Amygdala (tissue), 56 donors: Measurements from ENCODE around the gene IRAK1.

Source experiments
- DNase-seq, 56 donors: peaks; one replicate each; lab custom pipeline; 2025; lab: John Stamatoyannopoulos, UW

Gene IRAK1

DNA sequence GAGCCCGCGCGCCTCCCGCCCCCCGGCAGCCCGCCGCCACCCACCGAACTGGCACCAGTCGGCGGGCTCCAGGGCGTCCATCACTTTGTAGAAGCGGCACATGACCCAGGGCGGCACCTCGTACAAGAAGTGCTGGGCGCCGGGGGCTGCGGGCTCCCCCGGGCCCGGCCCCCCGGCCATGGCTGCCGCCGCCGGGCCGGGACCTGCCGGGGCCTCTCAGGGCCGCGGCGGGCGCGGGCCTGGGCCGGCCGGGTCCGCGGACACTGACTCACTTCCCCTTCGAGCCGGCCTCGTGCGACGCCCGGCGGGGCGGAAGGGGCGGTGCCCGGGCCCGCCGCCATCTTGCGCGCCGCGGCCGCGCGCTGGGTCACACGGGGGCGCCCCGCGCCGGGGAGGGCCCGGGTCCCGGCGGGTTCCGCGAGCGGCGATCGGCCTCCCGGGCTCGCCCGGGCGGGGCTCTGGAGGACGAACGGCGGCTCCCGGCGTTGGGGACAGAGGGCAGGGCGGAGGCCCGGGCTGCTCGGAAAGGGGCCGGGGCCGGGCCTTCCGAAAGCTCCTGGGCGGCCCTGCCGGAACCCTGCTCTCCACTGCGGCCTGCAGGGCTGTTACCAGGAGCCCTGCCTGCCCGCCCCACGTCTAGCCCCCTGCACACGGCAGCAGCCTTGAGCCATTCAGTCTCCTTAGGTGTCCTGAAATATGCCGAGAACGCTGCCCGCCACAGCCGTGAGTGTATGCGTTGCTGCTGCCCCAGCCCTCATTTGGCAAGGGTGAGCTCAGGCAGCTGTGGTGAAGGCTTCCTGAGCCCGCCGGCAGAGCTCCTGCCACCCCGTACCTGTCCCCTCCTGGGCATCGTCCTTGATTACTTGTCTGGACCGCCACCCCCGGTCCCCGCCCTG, at the start of gene IRAK1:
IRAK1 (minus strand) TSS at position 270 of the 896 bp plus-strand sequence; CDS start at position 180, 90 bp downstream.
- DNase-seq = peak in 23 of 56 donors; percentile 3 to 65 (median 20)

DNA sequence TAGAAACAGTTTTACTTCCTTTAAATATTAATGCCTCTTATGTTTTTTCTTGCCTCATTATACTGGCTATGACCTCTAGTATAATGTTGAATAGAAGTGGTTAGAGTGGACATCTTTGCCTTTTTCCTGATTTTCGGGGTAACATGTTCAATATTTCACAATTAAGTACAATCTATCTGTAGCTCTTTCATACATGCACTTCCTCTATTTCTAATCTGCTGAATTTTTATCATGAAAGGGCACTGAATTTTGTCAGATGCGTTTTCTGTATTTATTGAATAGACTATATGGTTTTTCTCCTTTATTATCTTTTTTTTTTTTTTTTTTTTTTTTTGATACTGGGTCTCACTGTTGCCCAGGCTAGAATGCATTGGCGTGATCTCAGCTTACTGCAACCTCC, 48.9 kb upstream of the IRAK1 start:
- no peak for DNase-seq

DNA sequence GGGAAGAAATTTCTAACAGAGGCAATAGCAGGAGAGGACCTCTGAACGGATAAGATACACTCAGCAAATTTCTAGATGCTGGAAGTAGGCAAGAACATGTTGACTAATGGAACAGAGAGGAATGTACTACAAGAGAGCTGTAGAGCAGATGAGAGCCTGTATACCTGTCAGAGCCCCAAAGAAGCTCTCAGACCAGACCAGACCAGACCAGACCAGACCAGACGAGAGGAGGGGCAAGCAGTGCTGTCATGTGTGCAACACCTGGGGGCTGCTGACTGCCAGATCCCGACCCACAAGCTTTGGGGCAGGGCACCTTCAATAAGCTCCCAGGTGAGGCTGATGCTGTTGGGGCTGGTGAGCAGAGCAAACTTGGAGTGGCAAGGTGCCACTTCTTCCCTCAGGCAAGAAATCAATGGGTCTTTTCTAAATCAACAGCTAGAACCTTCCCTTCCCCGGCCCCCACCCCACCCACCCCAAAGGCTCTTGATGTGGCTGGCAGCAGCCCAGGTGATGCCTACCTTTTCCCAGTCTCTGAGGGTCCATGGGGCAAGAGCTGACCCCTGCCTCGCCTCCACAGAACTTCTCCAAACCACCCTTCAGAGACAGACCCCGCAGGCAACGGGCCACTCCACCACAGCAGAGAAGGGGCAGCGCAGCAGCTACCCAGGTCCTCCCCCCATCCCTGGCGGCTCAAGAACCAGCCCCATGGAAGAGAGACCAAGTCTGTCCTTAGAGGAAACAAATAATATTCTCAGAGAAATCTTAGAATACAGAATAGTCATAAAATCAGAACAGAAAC, 45.1 kb upstream of the IRAK1 start:
- no peak for DNase-seq

DNA sequence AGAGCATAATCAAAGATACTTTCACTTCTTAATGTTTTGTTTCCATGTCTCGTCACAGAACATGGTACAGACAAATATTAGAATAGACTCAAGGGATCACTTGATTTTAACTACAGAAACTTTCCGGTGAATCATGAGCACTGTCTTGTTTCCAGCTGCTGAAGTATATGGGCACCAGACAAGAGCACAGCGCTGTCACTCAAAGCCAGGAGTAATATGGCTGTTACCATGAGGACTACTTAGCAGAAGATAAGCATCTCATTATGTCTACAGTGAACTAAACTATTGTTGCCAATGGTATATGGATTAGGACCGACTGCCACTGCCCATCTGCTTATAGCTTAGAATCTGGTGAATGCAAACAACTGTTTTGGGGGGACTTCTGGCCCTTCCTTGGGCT, 43.5 kb upstream of the IRAK1 start:
- no peak for DNase-seq

DNA sequence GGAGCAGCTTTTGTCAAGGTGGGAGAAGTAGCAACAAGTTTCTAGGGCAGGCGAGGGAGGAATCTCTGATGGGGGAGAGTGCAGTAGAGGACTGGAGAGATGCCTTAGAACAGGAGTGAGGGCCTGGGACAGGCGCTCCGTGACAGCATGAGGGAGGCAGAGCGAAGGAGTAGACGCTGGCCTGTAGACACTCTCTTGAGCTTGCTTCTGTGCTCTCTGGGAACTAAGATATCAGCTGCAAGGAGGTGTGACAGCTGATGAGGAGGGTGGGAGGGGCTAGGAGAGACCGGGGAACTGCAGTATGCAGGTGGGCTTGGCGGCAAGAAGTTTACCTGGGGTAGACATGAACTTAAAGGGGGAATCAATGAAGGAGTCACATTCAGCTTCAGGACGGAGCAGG, 42.1 kb upstream of the IRAK1 start:
- DNase-seq = no peak

DNA sequence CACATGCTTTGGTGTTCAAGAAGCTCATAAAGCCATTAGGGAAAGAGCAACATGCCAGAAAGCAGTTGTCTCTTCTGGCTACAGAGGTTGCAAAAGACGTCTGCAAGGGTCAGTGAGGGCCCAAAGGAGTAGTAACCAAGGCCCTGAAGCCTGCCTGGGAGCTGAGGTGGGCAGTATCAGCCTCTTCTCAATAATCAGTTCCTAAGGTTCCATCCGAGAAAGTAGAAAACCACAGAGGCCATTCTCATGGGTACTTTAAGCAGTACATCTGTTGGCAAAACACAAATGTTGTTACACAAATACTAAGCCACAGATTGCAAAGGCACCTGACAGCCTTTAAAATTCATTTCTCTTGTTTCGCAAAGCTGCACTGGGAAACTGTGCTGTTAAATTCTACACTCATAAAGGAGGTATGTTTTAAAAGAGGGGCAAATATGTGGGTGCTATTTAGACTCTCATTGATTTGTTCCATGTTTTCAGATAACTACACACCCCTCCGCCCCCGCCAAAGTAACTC, 40.1 kb upstream of the IRAK1 start:
- no peak for DNase-seq

DNA sequence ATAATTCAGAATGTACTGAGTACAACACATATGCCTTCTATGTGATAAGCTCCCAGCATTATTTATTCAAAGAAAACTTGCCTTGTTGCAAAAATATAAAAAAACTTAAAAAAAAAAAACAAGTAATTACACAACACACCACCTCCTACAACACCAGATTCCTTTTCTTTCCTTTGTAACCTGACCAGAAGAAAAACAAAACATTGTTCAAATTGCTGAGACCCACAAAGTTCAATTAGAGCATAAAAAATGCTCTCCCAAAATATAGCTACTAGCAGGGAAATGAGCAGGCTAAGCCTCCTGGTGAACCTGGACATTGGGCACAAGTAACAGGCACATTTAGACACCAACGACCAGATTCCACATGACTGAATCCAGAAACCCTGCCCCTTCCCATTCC, 39.5 kb upstream of the IRAK1 start:
- no peak for DNase-seq

DNA sequence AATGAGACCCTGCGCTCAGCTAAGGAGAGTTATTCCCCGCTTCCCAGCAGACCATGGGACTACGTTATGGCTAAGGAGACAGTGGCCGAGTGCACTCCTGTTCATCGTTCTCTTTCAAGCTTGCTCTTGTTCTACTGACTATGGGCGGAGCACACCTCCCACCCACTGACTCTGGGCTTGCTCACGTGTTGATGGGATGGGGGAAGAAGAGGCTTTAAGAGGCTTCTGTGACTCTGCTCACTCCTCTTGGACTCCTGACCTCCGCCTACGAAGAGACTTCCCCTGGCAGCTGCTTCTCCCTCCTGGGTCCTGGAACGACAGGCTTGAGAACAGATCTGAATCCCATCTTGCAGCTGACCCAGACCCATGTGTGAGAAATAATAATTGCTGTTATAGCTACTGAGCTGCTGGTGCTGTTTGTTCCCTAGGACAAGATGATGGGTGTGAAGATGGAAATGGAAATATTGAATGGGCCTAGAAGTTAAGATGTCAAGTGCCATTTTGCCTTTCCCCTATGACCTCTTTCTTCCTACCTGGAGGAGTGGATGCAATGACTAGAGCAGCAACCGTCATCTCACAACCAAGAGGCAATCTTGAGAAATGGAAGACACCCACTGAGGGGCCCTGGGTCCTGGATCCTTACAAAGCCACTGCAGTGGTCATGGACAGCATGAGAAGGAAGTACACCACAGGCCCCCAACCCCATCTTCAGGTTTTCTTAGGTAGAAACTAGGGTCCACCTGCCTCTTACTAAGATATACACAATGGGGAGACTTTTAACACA, 38.7 kb upstream of the IRAK1 start:
- DNase-seq = no peak

DNA sequence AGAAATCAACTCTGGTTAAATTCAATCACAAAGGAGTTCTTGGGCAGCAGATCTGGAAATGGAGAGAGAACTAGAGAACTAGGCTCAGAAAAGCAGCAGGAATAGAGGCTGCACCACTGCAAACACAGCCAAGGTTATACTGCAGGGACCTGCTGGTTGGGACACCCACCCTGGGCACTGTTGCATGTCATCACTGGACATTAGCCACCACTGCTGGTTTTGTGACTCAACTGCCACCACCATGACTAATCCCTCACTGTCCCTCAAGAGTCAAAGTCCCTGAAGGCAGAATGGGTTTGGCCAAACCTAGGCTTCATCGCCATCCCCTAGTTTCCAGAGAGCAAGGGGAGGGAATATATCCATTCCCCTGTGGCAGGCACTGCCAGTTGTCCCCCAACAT, 38.1 kb upstream of the IRAK1 start:
- DNase-seq = no peak

DNA sequence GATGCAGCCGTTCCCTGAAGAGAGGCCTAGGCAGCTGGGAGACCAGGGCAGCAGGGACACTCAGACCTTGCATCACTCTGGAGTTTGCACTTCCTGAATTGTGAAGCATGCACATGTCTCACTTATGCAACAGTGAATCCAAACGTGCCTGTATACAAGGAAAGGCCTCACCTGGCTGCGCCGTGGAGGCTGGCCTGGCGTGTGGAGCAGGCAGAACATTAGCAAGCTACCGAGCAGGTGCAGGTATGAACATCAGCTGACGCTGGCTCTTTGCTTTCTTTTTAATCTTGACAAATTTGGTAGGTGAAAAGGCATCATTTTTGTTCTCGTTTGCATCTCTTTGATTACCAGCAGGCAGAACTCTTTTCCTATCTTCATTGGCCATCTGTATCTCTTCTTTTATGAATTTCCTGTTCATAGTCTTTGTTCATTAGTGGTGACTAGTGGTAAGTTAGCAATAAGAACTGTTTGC, 37.1 kb upstream of the IRAK1 start:
- DNase-seq = no peak

DNA sequence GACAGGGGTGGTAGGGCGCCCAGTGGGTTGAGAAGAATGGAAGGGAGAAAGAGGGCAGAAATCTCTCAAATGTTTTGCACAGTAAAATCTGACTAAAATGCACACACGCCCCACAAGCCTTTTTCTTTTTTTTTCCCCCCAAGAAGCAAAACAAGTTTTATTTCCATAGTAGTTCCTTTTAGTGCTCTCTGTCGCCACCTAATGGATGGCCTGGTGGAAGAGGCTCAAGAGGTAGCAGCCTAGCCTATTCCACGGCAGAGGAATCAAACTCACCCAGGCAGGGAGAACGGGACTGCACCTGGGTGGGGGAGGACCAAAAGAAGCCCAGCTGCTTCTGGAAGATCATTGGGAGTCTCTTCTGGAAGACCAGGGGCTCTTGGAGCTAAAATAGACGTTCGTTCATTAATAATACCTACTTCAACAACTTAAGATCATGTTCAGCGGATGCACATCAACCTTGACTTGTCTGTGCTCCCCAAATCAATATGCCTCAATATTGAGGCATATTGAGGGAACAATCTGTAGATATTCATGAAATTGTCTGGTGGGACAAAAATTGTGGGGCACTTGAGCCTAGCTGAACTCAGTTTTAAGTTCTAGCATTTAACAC, 31.6 kb upstream of the IRAK1 start:
- DNase-seq = peak in 27 of 56 donors; percentile 2 to 76 (median 19)

DNA sequence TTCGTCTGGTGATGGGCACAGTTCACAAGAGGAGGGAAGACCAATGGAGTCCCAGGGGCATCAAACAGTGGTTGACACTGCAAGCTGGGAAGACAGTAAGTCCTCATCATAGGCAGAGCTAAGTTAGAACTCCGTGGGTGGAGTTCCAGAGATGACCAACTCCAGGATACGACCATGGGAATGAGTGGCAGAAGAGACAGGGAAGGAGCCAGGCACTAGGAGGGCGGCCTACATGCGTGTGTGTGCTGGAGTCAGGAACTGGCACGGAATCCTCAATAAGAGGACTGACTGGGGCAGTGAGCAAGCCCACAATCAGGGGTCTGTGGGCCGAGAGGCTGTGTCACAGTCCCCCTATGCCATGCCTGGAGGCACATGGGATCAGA, 30.4 kb upstream of the IRAK1 start:
- DNase-seq = no peak

DNA sequence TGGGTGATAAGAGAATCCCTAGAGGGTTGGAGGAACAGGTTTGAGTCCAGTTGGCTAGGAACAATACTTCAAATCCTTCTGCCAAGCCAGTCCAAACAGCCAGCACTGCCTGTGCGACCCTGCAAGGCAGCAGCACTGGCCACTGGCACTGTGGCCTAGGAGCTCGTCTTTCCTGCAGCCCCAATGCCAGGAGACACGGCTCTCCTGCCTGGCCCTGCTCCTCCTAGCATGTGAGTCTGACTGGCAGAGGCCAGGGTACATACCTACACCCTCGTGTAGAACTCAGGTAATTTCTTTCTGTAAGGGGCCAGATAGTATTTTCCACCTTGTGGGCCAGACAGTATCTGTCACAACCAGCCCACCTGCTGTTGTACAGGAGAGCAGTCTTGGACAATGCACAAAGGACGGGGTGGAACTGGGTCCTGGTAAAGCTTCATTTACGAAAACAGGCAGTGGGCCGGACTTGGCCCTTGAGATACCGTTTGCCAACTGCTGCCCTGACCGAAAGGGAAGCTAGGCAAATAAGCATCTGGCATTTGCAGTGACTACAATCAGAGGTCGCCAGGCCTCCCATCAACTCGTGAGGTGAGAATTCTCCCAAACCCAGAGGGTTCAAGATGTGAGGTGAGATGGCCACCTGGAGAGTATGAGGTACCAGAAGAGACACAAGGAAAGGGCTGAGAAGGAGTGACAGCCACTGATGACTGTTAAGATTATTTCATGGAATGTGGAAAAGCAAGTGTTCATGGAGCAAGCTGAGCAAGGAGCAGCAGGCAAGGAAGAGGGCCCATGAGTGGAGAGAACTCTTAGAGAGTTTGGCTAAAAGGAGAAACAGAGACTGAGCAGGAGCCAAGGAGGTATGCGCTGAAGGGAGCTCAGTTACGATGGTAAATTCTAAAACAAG, 29.8 kb upstream of the IRAK1 start:
- DNase-seq = no peak

DNA sequence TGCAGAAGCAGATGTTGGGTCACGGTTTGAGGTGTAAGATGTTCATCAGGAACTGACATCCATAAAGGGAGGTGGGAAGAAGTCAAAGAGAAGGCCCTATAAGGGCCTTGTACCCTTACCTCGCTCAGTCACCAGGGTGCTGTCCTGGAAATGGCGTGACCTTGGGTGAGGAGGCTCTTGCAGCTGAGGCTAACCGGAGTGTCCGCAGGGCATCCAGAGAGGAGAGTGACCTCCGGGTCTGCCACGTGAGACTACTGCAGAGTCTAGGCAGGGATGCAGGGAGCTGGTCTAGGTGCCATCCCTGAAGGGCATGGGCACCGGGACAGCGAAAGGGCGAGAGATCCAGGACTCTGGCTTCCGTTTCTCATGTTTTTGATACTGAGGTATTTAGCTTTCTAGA, 28.7 kb upstream of the IRAK1 start:
- DNase-seq = no peak

DNA sequence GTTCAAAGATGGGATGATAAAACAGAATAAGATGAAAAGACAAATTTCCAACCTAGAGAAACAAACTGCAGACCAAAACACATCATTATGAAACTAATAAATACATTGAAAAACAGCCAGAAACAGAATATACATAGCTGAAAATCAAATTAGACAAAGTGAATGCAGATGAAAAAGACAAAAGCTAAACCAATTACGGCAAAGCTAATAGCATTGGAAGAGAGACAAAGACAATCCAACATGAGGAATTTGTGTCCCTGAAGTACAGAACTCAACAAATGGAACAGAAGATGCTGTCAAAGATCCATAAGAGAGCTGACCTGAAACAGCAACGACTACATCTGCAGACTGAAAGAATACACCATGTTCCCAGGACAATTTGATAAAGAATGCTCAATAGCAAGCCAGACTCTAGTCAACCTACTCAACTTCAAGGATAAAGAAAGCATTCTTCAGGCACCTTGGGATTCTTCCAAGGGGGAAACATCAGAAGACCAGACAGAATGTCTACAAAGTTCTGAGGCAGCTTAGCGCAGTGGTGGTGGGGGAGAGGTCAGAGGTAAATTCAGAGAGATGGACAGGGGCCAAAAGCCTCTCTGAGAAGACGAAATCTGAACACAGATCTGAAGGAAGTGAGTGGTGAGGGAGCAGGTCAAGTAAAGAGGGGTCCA, 27.4 kb upstream of the IRAK1 start:
- no peak for DNase-seq

DNA sequence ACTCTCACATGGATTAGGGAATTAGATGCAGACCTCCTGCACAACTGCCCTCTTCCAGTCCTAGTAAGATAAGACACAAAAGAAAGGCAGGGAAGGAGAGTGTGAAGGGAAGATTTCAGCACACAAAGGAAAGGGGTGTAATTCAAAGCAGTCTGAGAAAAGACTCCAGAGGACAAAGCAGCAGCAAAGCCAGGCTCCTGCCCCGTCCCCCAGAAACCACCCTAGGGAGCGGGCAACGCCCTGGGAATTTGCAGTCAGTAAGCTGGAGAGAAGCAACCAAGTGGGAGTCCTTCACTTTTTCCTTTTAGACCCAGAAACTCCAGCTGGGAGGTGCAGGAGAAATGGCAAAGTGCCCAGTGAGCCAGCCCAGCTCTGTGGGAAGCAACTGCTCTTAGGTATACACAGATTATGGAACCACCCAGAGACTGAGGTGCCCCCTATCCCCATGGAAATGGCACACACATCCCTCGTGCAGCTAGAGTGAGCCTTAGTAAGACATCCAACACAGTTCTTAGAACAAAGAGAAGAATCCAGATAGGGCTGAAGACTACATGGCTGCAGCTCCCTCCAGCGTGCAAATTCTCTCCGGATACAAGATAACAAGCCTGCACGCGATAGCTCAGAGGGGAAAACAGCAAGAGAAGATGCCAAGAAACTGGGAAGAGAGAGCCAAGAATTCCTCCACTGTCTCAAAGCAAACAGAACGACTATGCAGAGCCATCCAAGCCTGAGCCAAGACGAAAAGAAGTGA, 26.5 kb upstream of the IRAK1 start:
- peak in 8 of 56 donors; percentile 8 to 33 (median 20) for DNase-seq

DNA sequence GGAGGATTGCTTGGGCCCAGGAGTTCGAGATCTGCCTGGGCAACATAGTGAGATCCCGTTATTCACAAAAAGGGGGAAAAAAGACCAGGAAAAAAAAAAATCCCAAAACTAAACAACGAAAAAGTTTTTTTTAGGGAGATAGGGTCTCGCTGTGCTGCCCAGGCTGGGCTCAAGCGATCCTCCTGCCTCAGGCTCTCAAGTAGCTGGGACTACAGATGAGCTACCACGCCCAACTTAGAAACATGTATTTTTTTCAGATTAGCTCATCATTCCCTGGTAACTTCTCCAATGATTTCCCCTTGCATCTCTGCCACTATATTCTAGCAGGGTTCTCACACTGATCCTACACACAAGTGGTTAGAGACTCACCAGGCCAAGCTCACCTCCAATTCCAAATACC, 24.4 kb upstream of the IRAK1 start:
- no peak for DNase-seq
